Measurements from ENCODE around the gene SLC18A3. TPM values are rescaled to one million over a fixed set of nuclear protein-coding genes. Genes with fewer than 3 reads are reported as not detected.

SLC18A3 gene
- total RNA-seq, 1 experiment from 2014 or later, result not detected

DNA sequence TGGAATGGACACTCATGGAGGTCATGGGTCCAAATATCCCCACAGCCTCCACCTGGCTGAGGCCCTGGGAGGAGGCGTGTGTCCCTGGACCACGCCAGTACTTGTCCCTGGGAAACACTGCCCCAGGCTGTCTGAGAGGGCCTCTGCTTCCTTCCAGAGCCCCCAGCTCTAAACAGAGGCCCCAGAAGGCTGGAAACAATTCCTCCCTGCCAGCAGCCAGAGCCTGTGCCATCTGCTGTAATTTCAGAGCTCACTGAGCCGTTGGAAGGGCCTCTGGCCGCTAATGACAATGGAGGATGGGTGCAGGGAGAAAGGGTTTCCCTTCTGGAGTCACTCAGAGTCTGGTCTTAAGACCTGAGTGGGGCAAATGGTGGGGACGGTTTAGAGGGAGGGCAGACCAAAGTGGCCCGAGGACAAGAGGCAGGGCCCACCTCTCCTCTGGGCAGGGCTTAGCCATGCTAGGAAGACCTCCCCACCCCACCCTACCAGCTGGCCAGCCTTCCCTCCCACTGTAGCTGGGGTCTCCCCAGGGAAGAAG, 10.8 kb downstream of the SLC18A3 start:
- peaks cover 87% of the 10 kb centered on the region for H3K27me3 Mint-ChIP-seq (ENCODE audit: low read depth)
- H2AK5ac ChIP-seq (ENCODE audit: insufficient read length, low read length), result no peak overlapping the region
- H3K4me1 Mint-ChIP-seq, result peaks cover 2 to 12% of the 10 kb centered on the region in 2 experiments; a peak in 3 of 4 replicates
- TF ChIP-seq, protein P1, sequence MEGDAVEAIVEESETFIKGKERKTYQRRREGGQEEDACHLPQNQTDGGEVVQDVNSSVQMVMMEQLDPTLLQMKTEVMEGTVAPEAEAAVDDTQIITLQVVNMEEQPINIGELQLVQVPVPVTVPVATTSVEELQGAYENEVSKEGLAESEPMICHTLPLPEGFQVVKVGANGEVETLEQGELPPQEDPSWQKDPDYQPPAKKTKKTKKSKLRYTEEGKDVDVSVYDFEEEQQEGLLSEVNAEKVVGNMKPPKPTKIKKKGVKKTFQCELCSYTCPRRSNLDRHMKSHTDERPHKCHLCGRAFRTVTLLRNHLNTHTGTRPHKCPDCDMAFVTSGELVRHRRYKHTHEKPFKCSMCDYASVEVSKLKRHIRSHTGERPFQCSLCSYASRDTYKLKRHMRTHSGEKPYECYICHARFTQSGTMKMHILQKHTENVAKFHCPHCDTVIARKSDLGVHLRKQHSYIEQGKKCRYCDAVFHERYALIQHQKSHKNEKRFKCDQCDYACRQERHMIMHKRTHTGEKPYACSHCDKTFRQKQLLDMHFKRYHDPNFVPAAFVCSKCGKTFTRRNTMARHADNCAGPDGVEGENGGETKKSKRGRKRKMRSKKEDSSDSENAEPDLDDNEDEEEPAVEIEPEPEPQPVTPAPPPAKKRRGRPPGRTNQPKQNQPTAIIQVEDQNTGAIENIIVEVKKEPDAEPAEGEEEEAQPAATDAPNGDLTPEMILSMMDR (conservative IDR thresholded peaks at IDR 0.05), result no peak
- WGBS (ENCODE audit: extremely low coverage, insufficient read length, low lambda C conversion rate), result no CpG with 5 or more reads among the region's 6 CpGs
- no peak overlapping the region for H3K4me3 Mint-ChIP-seq
- H3K56ac ChIP-seq (ENCODE audit: insufficient read length, low read depth, low read length), result no peak overlapping the region
- H3K4me1 ChIP-seq (ENCODE audit: insufficient read depth, low read length), result no peaks in the 10 kb centered on the region
- no peak for DNase-seq
- H4K5ac ChIP-seq (ENCODE audit: insufficient read length, low read depth, low read length), result no peak overlapping the region
- H3K27me3 ChIP-seq (ENCODE audit: insufficient read depth, low read length), result peaks cover 13% of the 10 kb centered on the region; the same call in 1 of the 2 replicates
- no peak overlapping the region for H3K27ac ChIP-seq (ENCODE audit: insufficient read length, low read depth, low read length)
- H2BK20ac ChIP-seq (ENCODE audit: low read depth, low read length, poor library complexity, severe bottlenecking), result no peak overlapping the region
- no peaks in the 10 kb centered on the region for H3K79me1 ChIP-seq (ENCODE audit: insufficient read depth, low read depth, low read length, poor library complexity, severe bottlenecking)
- H4K91ac ChIP-seq (ENCODE audit: insufficient read length, low read depth, low read length), result no peak overlapping the region
- H3K23me2 ChIP-seq (ENCODE audit: insufficient read length, low read depth, low read length, poor library complexity, severe bottlenecking), result no peaks in the 10 kb centered on the region
- H3K14ac ChIP-seq (ENCODE audit: insufficient read depth, low read length), result no peak overlapping the region
- no peak overlapping the region for H2BK15ac ChIP-seq (ENCODE audit: low read depth, low read length)
- no peak overlapping the region for H3K18ac ChIP-seq (ENCODE audit: insufficient read length, low read depth, low read length)
- no peak overlapping the region for H3K4me2 ChIP-seq (ENCODE audit: insufficient read depth, insufficient read length, low read length)
- no peak overlapping the region for H3K27ac Mint-ChIP-seq
- no peak overlapping the region for H3K9ac ChIP-seq (ENCODE audit: extremely low read depth, insufficient read length, low read length)
- no peak overlapping the region for H2AFZ ChIP-seq (ENCODE audit: low read length)
- no peaks in the 10 kb centered on the region for H3K36me3 Mint-ChIP-seq (ENCODE audit: insufficient read depth in 1 of 3, low read depth in 3 of 3)
- H3K23ac ChIP-seq (ENCODE audit: insufficient read length, low read depth, low read length), result no peak overlapping the region
- H2BK5ac ChIP-seq (ENCODE audit: insufficient read length, low read length), result no peak overlapping the region
- no peak overlapping the region for H2BK120ac ChIP-seq (ENCODE audit: low read depth, low read length, poor library complexity, severe bottlenecking)
- H4K8ac ChIP-seq (replicated peaks; ENCODE audit: insufficient read length, low read depth, low read length), result no peak overlapping the region
- H3K9me3 ChIP-seq (ENCODE audit: control insufficient read depth, low read depth, low read length), result no peaks in the 10 kb centered on the region
- no peak overlapping the region for H3K4ac ChIP-seq (ENCODE audit: low read depth, low read length)
- H4K20me1 ChIP-seq (ENCODE audit: control insufficient read depth, insufficient read depth, insufficient read length), result no peaks in the 10 kb centered on the region
- H3K79me2 ChIP-seq (ENCODE audit: insufficient read depth, low read length), result no peaks in the 10 kb centered on the region
- no peak overlapping the region for H2BK12ac ChIP-seq (ENCODE audit: insufficient read length, low read depth, low read length)
- H3T11ph ChIP-seq (ENCODE audit: low read length), result no peak overlapping the region
- no peaks in the 10 kb centered on the region for H3K9me3 Mint-ChIP-seq

All from H9 (cell line).